ENCODE data around the gene VPS11. TPM values are rescaled to one million over a fixed set of nuclear protein-coding genes. Genes with fewer than 3 reads are reported as not detected.
A peak's percentile ranks its signal among the peaks of the same experiment; 100 is the strongest.

The VPS11 gene
- total and polyA plus RNA-seq, 8 donors = 30.5 to 61.2 (median 55.2) TPM

GRCh38 chr11:119093942-119094815, 26.6 kb downstream of the VPS11 start:
- Histone ChIP-seq H3K27ac (peak overlapping the region; percentile 87 to 96), H3K27me3 (no peaks in the 10 kb centered on the region), H3K4me3 (peak overlapping the region; percentile 88 to 89), H3K4me1 (peaks cover 17 to 39% of the 10 kb centered on the region in 2 donors), H3K36me3 (peaks cover 0 to 29% of the 10 kb centered on the region in 2 donors), H3K9me3 (no peaks in the 10 kb centered on the region)
- intact Hi-C loops (cut with DNase I) = no loop called here
- ATAC-seq (peak; percentile 30), DNase-seq (peak in 1 of 4 donors; percentile 84)
- TF ChIP-seq CTCF (IDR thresholded peaks at IDR 0.05) = no peak

DNA sequence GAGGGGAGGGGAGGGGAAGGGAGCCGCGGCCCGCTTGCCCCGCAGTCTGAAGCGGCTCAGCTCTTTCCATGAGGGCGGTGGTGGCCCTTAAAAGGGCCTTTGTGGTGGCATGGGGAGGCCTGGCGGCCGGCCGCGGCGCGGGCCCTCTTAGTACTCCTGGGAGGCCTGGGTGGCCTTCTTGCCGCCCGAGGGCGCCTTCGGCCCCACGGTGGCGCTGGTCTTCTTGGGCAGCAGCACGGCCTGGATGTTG, 27.1 kb downstream of the VPS11 start:
- DNase-seq = peak in 3 of 4 donors; percentile 86 to 96 (median 87)

GRCh38 chr11:119095066-119095880, 27.7 kb downstream of the VPS11 start:
- peaks cover 0 to 29% of the 10 kb centered on the region in 2 donors for H3K36me3 ChIP-seq
- ATAC-seq (peak; percentile 94), DNase-seq (peak; percentile 95 to 99 (median 98))
- intact Hi-C loops (cut with DNase I) = no loop called here
- peak in 1 of 2 donors; percentile 2 for TF ChIP-seq CTCF (IDR thresholded peaks at IDR 0.05)
- H3K4me3 ChIP-seq = peak overlapping the region; percentile 88 to 89
- H3K27me3 ChIP-seq = no peaks in the 10 kb centered on the region
- H3K9me3 ChIP-seq = no peaks in the 10 kb centered on the region
- H3K4me1 ChIP-seq = peaks cover 19 to 42% of the 10 kb centered on the region in 2 donors
- H3K27ac ChIP-seq = peak overlapping the region; percentile 87 to 96

More for the DNA sequence above, 27.1 kb downstream of the VPS11 start:
- intact Hi-C loops (cut with DNase I) = no loop called here
- TF ChIP-seq CTCF (IDR thresholded peaks at IDR 0.05) = peak; percentile 66 to 71
- Histone ChIP-seq H3K9me3 (no peaks in the 10 kb centered on the region), H3K4me3 (peak overlapping the region; percentile 88 to 89), H3K36me3 (peaks cover 0 to 29% of the 10 kb centered on the region in 2 donors), H3K27me3 (no peaks in the 10 kb centered on the region), H3K4me1 (peaks cover 17 to 41% of the 10 kb centered on the region in 2 donors), H3K27ac (peak overlapping the region; percentile 87 to 96)
- ATAC-seq = peak; percentile 87

DNA sequence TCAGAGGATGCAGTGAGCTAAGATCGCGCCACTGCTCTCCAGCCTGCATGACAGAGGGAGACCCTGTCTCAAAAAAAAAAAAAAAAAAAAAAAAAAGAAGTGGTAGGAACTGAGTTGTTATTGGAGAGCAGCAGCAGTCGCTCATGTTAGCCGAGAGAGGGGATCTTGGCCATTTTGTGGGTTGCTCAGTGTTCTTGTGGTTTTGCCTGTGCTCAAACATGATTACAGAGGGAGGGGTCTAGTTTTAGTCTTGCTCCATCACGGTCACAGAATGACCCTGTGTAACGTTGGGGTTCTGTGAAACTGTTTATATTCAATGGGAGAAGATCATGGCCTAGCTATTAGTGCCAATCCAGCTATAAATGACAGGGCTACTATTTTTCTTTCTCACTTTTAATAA, 32.1 kb downstream of the VPS11 start:
- H3K27ac ChIP-seq = no peak overlapping the region
- peaks cover 14 to 39% of the 10 kb centered on the region in 2 donors for H3K4me1 ChIP-seq
- no peak overlapping the region for H3K4me3 ChIP-seq
- no peaks in the 10 kb centered on the region for H3K27me3 ChIP-seq
- peaks cover 0 to 20% of the 10 kb centered on the region in 2 donors for H3K36me3 ChIP-seq
- intact Hi-C loops (cut with DNase I) = no loop called here
- no peak for DNase-seq
- no peak for ATAC-seq
- TF ChIP-seq CTCF (IDR thresholded peaks at IDR 0.05) = no peak
- H3K9me3 ChIP-seq = no peaks in the 10 kb centered on the region

All from left lung (tissue), 10 donors.